GM21367 (cell line): Measurements from ENCODE around the gene JAZF1.
A peak's percentile ranks its signal among the peaks of the same experiment; 100 is the strongest.

Experiments
- ATAC-seq: cut with Tn5 transposase; IDR thresholded peaks from one replicate; pipeline ENCODE4 v1.9.1; 2021; ENCODE audit not compliant: unreplicated experiment

The JAZF1 gene

GRCh38 chr7:27991006-27991528 is 189.5 kb downstream of the JAZF1 start:
- no peak for ATAC-seq

GRCh38 chr7:27976531-27976930 is 204.1 kb downstream of the JAZF1 start:
- ATAC-seq: no peak

DNA sequence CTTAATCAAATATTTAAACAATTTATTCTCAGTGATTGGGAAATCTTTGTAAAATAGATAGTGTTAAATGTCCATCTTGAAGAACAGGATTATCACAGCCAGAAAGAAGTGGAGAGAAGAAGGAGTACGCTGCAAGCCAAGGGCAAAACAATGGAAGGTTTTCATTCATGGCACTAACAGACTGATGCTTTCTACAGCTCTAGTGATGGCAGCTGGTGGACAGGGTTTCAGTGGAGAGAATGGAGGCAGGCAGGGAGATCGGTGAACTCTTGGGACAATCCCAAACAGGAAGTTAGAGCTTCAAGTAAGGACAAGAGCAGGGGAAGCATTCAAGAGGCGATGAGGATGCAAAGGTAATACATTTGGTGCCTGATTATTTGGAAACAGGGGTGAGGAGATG is 207.0 kb downstream of the JAZF1 start:
- ATAC-seq: no peak

DNA sequence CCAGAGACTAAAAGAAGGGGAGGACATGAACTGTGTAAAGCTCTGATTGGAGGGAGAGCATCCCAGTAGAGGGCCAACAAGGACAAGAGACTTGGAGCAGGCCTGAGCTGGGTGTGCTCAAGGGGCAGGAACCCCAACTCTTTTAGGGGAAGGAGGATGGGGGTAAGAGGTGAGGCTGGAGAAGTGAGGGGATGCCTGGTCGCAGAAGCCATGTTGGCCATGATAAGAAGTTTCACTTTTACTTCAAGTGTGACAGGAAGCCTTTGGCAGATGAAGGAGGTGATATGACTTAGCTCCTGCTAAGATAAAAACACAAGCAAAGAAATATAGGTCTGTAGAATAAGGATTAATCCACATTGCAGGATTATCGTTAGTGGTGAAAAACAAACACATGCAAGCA is 208.3 kb downstream of the JAZF1 start:
- no peak for ATAC-seq

DNA sequence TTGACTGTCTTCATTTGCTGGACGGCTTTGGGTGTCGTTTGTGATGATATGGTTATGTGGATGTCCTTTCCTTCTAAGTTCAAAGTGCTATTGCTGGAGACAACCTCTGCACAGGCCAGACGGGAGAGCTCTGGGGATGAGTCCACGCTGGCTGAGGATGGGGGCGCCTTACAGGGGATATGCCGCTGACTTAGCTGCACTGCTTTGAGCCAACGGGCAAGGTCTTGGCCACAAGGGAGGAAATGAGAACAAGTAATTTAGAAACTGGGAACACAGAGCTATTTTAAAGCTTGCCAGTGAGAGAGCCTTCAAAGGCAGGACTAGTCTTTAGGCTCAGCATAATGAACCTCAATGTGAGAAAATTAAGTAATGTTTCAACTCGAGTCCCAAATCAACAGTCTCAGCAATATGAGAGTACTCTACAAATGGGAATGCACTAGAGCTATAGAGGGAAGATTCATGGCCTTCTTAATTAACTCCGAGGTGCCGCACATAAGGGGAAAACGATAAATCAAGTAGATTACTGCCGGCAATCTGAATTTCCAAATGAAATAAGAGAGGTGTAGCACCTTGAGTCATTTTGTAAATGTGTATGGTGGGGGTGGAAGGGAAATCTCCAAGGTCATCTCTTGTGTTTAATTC is 209.3 kb downstream of the JAZF1 start:
- ATAC-seq: no peak

DNA sequence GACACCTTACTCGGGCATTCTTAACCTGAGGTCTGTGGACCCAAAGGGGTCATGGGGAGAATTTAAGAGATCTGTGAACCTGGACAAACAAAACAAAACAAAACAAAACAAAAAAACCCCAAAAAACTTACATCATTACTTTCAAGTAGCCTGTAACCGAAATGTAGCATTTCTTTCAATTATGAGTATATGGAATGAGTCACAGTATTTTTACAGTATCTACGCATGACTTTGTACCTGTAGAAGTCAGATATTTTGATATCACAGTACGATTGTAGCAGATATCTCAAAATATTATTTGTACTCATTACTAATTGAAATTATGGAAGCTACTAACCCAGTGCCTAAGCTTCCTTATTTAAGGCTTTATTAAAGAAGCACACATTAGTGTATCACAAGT is 210.2 kb downstream of the JAZF1 start:
- no peak for ATAC-seq

DNA sequence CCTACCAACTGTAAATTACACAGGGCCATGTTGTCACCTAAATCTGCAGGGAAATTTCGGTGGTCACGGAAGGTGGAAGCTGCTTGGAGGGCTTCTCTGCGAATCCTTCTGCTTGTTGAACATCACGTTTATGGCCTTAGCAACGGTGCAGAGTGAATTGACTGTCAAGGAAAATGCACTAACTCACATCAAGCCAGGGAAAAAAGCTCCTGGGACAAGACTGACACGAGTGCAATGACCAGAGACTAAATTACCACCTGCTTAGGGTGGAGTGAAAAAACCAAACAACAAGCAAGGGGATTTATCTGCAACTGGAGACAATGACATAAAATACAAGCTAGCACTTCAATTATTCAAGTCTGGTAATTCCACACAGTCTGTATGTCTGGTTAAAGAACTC is 211.2 kb downstream of the JAZF1 start:
- no peak for ATAC-seq

- ATAC-seq: peak; percentile 44
Measured at GRCh38 chr7:27967639-27968038, 213.0 kb downstream of the JAZF1 start.

- no peak for ATAC-seq
Measured at GRCh38 chr7:27966219-27966780, 214.3 kb downstream of the JAZF1 start.

- ATAC-seq: no peak
Measured at GRCh38 chr7:27965650-27966049, 214.9 kb downstream of the JAZF1 start.

DNA sequence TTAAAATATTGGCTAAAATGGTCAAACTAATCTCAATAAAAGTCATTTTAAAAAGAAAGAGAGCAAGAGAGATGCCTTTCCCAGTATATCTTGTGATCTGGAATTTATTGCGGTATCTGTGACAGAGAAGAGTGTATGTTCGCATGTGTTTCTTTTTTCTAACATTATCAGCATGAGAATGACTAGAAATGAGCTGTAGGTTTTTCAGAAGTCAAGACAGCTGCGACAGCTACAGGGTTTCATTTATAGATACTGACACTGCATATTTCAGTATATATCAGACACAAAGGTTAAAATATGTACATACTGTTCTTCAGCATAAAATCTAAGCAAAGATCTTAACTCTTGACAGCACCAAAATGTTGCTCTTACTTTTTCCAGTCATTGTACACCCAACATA is 215.8 kb downstream of the JAZF1 start:
- no peak for ATAC-seq

- ATAC-seq: no peak
Measured at GRCh38 chr7:27963056-27963455, 217.5 kb downstream of the JAZF1 start.

GRCh38 chr7:27962273-27962672 is 218.3 kb downstream of the JAZF1 start:
- no peak for ATAC-seq

DNA sequence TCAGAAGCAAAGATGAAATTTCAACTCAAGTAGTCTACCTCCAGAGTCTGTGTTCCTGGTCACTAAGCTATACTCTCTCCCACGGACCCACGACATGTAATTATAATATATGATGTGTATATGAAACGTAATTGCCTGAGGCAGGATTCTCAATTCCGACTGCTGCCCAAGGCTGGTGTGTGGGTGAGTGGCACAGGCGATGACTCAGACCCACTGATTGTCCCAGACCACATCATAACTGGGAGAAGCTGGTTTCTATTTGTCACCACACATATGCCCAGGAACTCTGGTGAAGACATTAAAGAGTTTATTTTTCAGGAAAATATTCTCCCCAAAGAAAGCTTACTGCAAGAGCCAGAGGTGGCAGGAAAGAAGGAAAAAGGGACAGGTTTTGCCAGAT is 219.3 kb downstream of the JAZF1 start:
- ATAC-seq: no peak

- ATAC-seq: no peak
Measured at GRCh38 chr7:27960415-27960814, 220.2 kb downstream of the JAZF1 start.

- no peak for ATAC-seq
Measured at GRCh38 chr7:27958933-27959548, 221.6 kb downstream of the JAZF1 start.

DNA sequence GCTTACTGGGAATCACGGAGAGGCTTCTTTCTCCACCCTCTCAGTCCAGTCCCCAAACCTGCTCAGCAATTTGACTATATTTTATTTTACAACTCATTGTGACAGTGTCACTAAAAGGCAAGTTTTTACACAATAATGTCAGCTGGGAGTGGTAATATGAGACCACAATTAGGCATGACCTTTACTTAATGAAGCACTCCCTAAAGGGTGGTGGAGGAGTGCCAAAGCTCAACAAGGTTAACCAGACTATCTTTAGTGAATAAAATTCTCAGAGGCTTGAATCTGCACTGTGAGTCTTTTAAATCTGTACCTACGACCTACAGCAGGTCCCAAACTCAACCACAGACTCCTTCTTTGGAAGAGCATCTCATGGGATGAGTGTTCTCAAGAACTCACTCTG is 225.0 kb downstream of the JAZF1 start:
- no peak for ATAC-seq

GRCh38 chr7:27955011-27955410 is 225.6 kb downstream of the JAZF1 start:
- no peak for ATAC-seq

- no peak for ATAC-seq
Measured at GRCh38 chr7:27953777-27954176, 226.8 kb downstream of the JAZF1 start.

- ATAC-seq: no peak
Measured at GRCh38 chr7:27953361-27953760, 227.2 kb downstream of the JAZF1 start.

DNA sequence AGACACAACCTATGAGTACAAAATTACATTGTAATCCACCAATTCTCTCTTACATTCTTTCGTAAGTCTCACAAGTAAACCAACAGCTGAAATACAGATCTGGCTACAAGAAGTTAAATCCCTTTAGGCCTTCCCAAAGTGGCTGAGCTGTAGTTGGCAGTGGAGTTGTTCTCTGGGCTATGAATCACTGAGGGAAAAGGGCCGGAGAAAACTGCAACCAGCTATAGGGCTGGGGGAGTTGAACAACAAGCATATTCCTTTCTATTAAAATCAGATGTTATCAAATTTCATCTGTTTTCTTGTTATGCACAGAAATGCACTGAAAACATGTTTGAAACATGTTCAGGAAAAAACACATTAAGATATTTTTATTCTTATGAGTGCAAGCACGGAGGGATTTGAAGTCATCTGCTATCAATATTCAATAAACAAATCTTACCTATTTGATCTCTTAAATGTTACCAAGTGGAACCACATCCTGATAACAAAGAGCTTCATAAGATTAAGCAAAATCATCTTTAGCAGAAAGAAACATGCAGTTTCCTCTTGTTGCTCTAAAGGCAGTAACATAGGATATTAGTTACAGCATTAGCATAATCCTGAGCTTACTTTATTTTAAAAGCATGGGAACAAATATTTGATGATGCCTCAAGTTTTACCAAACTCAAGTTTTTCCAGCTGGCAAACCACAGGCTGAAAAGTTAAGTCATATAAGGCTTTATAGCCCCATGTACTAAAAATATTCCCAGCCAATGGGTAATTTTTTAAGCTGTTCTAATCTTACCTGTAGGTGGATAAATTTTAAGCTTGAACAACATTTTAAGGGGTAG is 227.9 kb downstream of the JAZF1 start:
- no peak for ATAC-seq

DNA sequence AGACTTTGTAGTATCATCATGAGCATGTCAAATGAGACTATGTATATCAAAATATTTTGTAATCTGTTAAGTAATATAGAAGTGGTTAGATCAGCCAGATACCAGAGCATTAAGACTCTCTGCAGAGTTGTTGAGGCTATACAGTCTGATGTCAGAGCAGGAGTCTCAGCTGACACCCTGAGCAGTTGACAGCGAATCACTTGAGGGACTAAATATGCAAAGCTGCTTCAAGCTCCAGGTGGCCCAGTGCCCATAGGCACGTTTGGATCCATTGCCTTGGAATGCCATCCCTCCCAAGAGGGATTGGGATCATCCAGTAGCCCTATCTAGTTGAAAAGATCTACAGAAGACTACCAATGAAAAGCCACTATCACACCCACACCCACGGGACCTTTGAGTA is 230.5 kb downstream of the JAZF1 start:
- no peak for ATAC-seq
